Measurements from ENCODE around the gene B3GALT4. TPM values are rescaled to one million over a fixed set of nuclear protein-coding genes. Genes with fewer than 3 reads are reported as not detected.

The B3GALT4 gene
- total RNA-seq, 1 experiment from 2014 or later = 18.2 TPM

DNA sequence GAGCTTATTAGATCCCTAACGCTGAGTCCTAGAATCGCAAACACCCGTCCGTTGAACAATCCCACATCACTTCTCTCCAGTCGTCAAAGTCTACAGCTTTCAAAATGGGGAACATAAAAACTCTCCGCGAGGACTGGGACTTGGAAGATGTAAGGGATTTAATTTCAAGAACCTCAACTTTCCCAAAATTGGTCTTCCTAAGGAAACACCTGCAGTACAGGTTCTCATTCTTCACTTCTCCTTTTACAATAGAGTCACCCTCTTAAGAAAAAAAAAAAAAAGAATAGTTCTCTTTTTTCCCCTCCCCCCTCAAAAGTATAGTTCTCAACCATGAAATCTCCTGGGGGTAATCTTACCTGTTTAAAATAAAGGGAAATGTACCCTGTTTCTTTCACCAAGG, 47.2 kb downstream of the B3GALT4 start:
- CTCF ChIA-PET = interaction anchor here (0.7 kb wide), 1 partner anchor 20 kb away, joined by 3 read pairs; no protein-coding TSS in a partner anchor
- H3K27ac Mint-ChIP-seq (ENCODE audit: unreplicated experiment) = peak overlapping the region; percentile 95

More for the DNA sequence above, 47.2 kb downstream of the B3GALT4 start:
- peaks cover 46% of the 10 kb centered on the region for H3K4me1 Mint-ChIP-seq (ENCODE audit: low read depth, unreplicated experiment)
- peaks cover 53% of the 10 kb centered on the region for H3K36me3 Mint-ChIP-seq (ENCODE audit: insufficient read depth, unreplicated experiment)
- H3K27me3 Mint-ChIP-seq (ENCODE audit: unreplicated experiment) = no peaks in the 10 kb centered on the region
- no peak for DNase-seq
- TF ChIP-seq, protein P1, sequence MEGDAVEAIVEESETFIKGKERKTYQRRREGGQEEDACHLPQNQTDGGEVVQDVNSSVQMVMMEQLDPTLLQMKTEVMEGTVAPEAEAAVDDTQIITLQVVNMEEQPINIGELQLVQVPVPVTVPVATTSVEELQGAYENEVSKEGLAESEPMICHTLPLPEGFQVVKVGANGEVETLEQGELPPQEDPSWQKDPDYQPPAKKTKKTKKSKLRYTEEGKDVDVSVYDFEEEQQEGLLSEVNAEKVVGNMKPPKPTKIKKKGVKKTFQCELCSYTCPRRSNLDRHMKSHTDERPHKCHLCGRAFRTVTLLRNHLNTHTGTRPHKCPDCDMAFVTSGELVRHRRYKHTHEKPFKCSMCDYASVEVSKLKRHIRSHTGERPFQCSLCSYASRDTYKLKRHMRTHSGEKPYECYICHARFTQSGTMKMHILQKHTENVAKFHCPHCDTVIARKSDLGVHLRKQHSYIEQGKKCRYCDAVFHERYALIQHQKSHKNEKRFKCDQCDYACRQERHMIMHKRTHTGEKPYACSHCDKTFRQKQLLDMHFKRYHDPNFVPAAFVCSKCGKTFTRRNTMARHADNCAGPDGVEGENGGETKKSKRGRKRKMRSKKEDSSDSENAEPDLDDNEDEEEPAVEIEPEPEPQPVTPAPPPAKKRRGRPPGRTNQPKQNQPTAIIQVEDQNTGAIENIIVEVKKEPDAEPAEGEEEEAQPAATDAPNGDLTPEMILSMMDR (IDR thresholded peaks at IDR 0.05; ENCODE audit: unreplicated experiment) = no peak
- BruUV-seq (replicated peaks) = no TSS peak
- intact Hi-C loops (cut with micrococcal nuclease; ENCODE audit: unreplicated experiment) = no loop called here
- peak overlapping the region; percentile 93 for H3K4me3 Mint-ChIP-seq (ENCODE audit: low read depth, unreplicated experiment)
- no peaks in the 10 kb centered on the region for H3K9me3 Mint-ChIP-seq (ENCODE audit: low read depth, unreplicated experiment)

Small RNAs within 50 kb of the gene (microRNA-seq; reads per million reads assigned to microRNA genes)
- gene MIR6834 (3.2 reads per million), gene MIR6873 (not detected)

Other genes starting within 250 kb of the B3GALT4 start
- 29.2 and 46.4 TPM in 2 replicates for gene HLA-DPA1, start 203.5 kb upstream of the B3GALT4 start, total RNA-seq (2022)
- gene HLA-DPB1, start 201.1 kb upstream of the B3GALT4 start, total RNA-seq (2022) = 12.0 and 18.3 TPM in 2 replicates
- 1.8 TPM in 2 replicates for gene COL11A2, start 84.7 kb upstream of the B3GALT4 start, total RNA-seq (2022)
- gene RXRB, start 76.5 kb upstream of the B3GALT4 start, total RNA-seq (2022) = 78.2 and 78.3 TPM in 2 replicates
- gene SLC39A7, start 76.3 kb upstream of the B3GALT4 start, total RNA-seq (2022) = 188 and 201 TPM in 2 replicates
- 40.4 and 41.7 TPM in 2 replicates for gene HSD17B8, start 72.5 kb upstream of the B3GALT4 start, total RNA-seq (2022)
- gene RING1, start 68.6 kb upstream of the B3GALT4 start, total RNA-seq (2022) = 53.9 and 58.9 TPM in 2 replicates
- gene VPS52, start 5.2 kb upstream of the B3GALT4 start, total RNA-seq (2022) = 99.7 and 104 TPM in 2 replicates
- 2,667 and 2,688 TPM in 2 replicates for gene RPS18, start 5.0 kb upstream of the B3GALT4 start, total RNA-seq (2022)
- gene WDR46, start 12.1 kb downstream of the B3GALT4 start, total RNA-seq (2022) = 124 and 125 TPM in 2 replicates
- gene PFDN6, start 12.5 kb downstream of the B3GALT4 start, total RNA-seq (2022) = 141 and 168 TPM in 2 replicates
- gene RGL2, start 21.8 kb downstream of the B3GALT4 start, total RNA-seq (2022) = 138 and 154 TPM in 2 replicates
- gene TAPBP, start 37.0 kb downstream of the B3GALT4 start, total RNA-seq (2022) = 443 and 488 TPM in 2 replicates
- 22.6 and 26.4 TPM in 2 replicates for gene ZBTB22, start 40.6 kb downstream of the B3GALT4 start, total RNA-seq (2022)
- 86.3 and 86.6 TPM in 2 replicates for gene DAXX, start 45.8 kb downstream of the B3GALT4 start, total RNA-seq (2022)
- gene KIFC1, start 114.7 kb downstream of the B3GALT4 start, total RNA-seq (2022) = 105 and 140 TPM in 2 replicates
- 62.4 and 68.3 TPM in 2 replicates for gene PHF1, start 133.9 kb downstream of the B3GALT4 start, total RNA-seq (2022)
- gene CUTA, start 141.0 kb downstream of the B3GALT4 start, total RNA-seq (2022) = 170 and 172 TPM in 2 replicates
- gene SYNGAP1, start 142.9 kb downstream of the B3GALT4 start, total RNA-seq (2022) = 18.8 and 24.9 TPM in 2 replicates
- 18.1 and 20.0 TPM in 2 replicates for gene ZBTB9, start 177.5 kb downstream of the B3GALT4 start, total RNA-seq (2022)

All from Calu3 (cell line).